ENCODE data around the gene TBCD. TPM values are rescaled to one million over a fixed set of nuclear protein-coding genes. Genes with fewer than 3 reads are reported as not detected.

The TBCD gene
- total RNA-seq, 1 donor from 2014 or later = 104 TPM

DNA sequence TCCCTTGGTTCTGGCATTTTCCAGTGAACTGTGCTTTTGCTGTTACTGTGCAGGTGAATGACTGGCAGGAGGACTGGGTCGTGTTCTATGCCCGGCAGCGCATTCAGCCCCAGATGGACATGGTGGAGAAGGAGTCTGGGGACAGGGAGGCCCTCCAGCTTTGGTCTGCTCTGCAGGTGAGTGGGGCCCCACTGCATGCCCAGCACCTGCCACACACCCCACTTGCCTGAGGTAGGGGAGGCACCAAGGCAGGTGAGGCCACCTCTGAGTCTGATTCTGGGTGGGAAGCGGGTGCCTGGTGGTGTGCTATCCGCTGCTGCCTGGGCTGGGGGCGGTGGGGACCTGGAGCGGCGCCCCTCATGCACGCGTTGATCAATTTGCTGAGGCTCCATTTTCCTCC is 25.4 kb upstream of the TBCD start:
- no peaks in the 10 kb centered on the region for H3K27me3 Mint-ChIP-seq
- DNase-seq (ENCODE audit: extremely low spot score, unreplicated experiment) = no peak
- no peaks in the 10 kb centered on the region for H3K4me1 Mint-ChIP-seq (ENCODE audit: unreplicated experiment)
- H3K27ac Mint-ChIP-seq = no peak overlapping the region
- H3K36me3 Mint-ChIP-seq = peaks cover 17% of the 10 kb centered on the region
- no peaks in the 10 kb centered on the region for H3K9me3 Mint-ChIP-seq
- TF ChIP-seq CTCF (conservative IDR thresholded peaks at IDR 0.05) = no peak
- no peak overlapping the region for H3K4me3 Mint-ChIP-seq

GRCh38 chr17:82729479-82730260 is 22.2 kb upstream of the TBCD start:
- no peak for DNase-seq (ENCODE audit: extremely low spot score, unreplicated experiment)
- H3K27ac Mint-ChIP-seq = no peak overlapping the region
- H3K9me3 Mint-ChIP-seq = no peaks in the 10 kb centered on the region
- no peaks in the 10 kb centered on the region for H3K4me1 Mint-ChIP-seq (ENCODE audit: unreplicated experiment)
- no peaks in the 10 kb centered on the region for H3K27me3 Mint-ChIP-seq
- TF ChIP-seq CTCF (conservative IDR thresholded peaks at IDR 0.05) = no peak
- no peak overlapping the region for H3K4me3 Mint-ChIP-seq
- peaks cover 15% of the 10 kb centered on the region for H3K36me3 Mint-ChIP-seq

GRCh38 chr17:82732118-82732743 is 19.6 kb upstream of the TBCD start:
- Mint-ChIP-seq H3K36me3 (peaks cover 15% of the 10 kb centered on the region), H3K4me3 (no peak overlapping the region)
- no peak for DNase-seq (ENCODE audit: extremely low spot score, unreplicated experiment)

DNA sequence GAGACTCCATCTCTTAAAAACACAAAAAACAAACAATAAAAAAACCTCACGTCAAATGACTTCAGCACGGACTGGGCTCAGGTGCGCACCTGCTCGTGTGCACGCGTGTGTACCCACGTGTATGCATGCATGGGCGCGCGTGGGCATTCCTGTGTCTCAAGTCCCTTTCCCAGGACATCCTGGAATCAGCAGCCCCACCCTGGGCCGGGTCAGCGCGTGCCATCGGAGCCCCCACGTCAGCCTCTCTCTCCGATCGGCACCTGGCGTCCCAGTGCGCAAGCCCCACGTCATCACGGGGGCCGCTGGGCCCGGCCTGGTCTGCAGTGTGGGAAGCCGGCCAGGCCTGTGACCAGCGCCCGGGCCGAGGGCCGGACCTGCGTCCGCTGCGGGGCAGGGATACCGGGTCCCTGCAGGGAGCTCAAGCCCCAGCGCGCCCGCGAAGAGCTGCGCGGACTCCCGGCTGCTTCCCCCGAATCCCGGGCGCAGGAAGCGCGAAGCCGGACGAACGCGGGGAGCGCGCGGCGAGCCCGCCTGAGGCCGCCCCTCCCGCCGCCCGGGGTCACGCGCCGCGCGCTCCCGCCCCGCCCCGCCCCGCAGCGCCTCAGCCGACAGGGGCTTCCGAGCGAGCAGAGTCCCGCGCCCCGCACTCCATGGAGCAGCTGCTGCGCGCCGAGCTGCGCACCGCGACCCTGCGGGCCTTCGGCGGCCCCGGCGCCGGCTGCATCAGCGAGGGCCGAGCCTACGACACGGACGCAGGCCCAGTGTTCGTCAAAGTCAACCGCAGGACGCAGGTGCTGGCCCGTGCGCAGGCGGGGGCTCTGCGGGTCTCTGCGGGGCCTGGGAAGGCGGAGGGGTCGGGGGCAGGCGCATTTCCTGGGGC is 16.6 kb upstream of the TBCD start, which contains the start of gene FN3K:
TSS of gene FN3K (plus strand) at position 629 of the 880 bp plus-strand sequence. CDS start at position 651, 22 bp downstream.
- no peak for TF ChIP-seq CTCF (conservative IDR thresholded peaks at IDR 0.05)
- Mint-ChIP-seq H3K4me3 (peak within 1 kb of the TSS; percentile 84), H3K4me1 (ENCODE audit: unreplicated experiment) (no peaks in the 10 kb centered on the region), H3K36me3 (peaks cover 18% of the 10 kb centered on the region), H3K27me3 (no peaks in the 10 kb centered on the region), H3K9me3 (no peaks in the 10 kb centered on the region), H3K27ac (peak within 1 kb of the TSS; percentile 48)
- DNase-seq (ENCODE audit: extremely low spot score, unreplicated experiment) = no peak

More at GRCh38 chr17:82732118-82732743, 19.6 kb upstream of the TBCD start:
- Mint-ChIP-seq H3K27me3 (no peaks in the 10 kb centered on the region), H3K9me3 (no peaks in the 10 kb centered on the region), H3K4me1 (ENCODE audit: unreplicated experiment) (no peaks in the 10 kb centered on the region), H3K27ac (no peak overlapping the region)
- TF ChIP-seq CTCF (conservative IDR thresholded peaks at IDR 0.05) = no peak

GRCh38 chr17:82736511-82737185 is 15.2 kb upstream of the TBCD start:
- DNase-seq (ENCODE audit: extremely low spot score, unreplicated experiment) = no peak
- Mint-ChIP-seq H3K4me3 (peak overlapping the region; percentile 84), H3K27ac (peak overlapping the region; percentile 48)

More at GRCh38 chr17:82736511-82737185, 15.2 kb upstream of the TBCD start:
- TF ChIP-seq CTCF (conservative IDR thresholded peaks at IDR 0.05) = no peak
- no peaks in the 10 kb centered on the region for H3K4me1 Mint-ChIP-seq (ENCODE audit: unreplicated experiment)
- peaks cover 31% of the 10 kb centered on the region for H3K36me3 Mint-ChIP-seq
- H3K27me3 Mint-ChIP-seq = no peaks in the 10 kb centered on the region
- no peaks in the 10 kb centered on the region for H3K9me3 Mint-ChIP-seq

All from type B pancreatic cell (in vitro differentiated cells).